ENCODE measurements around the gene AREL1. TPM values are rescaled to one million over a fixed set of nuclear protein-coding genes. Genes with fewer than 3 reads are reported as not detected.
A peak's percentile ranks its signal among the peaks of the same experiment; 100 is the strongest.

AREL1 gene
- total and polyA plus RNA-seq, 10 of the 15 experiments (the other 5 are each of a cell fraction or from before 2014, with no cell fraction given): 6.2 to 40.4 (median 23.7) TPM

- TF ChIP-seq, protein P1, sequence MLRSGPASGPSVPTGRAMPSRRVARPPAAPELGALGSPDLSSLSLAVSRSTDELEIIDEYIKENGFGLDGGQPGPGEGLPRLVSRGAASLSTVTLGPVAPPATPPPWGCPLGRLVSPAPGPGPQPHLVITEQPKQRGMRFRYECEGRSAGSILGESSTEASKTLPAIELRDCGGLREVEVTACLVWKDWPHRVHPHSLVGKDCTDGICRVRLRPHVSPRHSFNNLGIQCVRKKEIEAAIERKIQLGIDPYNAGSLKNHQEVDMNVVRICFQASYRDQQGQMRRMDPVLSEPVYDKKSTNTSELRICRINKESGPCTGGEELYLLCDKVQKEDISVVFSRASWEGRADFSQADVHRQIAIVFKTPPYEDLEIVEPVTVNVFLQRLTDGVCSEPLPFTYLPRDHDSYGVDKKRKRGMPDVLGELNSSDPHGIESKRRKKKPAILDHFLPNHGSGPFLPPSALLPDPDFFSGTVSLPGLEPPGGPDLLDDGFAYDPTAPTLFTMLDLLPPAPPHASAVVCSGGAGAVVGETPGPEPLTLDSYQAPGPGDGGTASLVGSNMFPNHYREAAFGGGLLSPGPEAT (IDR thresholded peaks at IDR 0.05; ENCODE audit: low read depth): no peak
- TF ChIP-seq YBX1 (IDR thresholded peaks at IDR 0.05): no peak
- TF ChIP-seq RBBP5 (conservative IDR thresholded peaks at IDR 0.05): no peak
- TF ChIP-seq, protein P2, sequence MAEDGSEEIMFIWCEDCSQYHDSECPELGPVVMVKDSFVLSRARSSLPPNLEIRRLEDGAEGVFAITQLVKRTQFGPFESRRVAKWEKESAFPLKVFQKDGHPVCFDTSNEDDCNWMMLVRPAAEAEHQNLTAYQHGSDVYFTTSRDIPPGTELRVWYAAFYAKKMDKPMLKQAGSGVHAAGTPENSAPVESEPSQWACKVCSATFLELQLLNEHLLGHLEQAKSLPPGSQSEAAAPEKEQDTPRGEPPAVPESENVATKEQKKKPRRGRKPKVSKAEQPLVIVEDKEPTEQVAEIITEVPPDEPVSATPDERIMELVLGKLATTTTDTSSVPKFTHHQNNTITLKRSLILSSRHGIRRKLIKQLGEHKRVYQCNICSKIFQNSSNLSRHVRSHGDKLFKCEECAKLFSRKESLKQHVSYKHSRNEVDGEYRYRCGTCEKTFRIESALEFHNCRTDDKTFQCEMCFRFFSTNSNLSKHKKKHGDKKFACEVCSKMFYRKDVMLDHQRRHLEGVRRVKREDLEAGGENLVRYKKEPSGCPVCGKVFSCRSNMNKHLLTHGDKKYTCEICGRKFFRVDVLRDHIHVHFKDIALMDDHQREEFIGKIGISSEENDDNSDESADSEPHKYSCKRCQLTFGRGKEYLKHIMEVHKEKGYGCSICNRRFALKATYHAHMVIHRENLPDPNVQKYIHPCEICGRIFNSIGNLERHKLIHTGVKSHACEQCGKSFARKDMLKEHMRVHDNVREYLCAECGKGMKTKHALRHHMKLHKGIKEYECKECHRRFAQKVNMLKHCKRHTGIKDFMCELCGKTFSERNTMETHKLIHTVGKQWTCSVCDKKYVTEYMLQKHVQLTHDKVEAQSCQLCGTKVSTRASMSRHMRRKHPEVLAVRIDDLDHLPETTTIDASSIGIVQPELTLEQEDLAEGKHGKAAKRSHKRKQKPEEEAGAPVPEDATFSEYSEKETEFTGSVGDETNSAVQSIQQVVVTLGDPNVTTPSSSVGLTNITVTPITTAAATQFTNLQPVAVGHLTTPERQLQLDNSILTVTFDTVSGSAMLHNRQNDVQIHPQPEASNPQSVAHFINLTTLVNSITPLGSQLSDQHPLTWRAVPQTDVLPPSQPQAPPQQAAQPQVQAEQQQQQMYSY (CRISPR knock-in tag; IDR thresholded peaks at IDR 0.05): no peak
- no peak for TF ChIP-seq MYB (IDR thresholded peaks at IDR 0.05; ENCODE audit: borderline replicate concordance, low read depth, low read length)
- no peak for TF ChIP-seq ZNF622 (IDR thresholded peaks at IDR 0.05)
- 0 out of 2 replicates have a peak, but pooled peaks have one; percentile 65 for TF ChIP-seq GATAD2B (conservative IDR thresholded peaks at IDR 0.05; ENCODE audit: low read depth)
- TF ChIP-seq GABPA (IDR thresholded peaks at IDR 0.05; ENCODE audit: low read depth): no peak
- TF ChIP-seq ZNF24 (IDR thresholded peaks at IDR 0.05): no peak
- TF ChIP-seq TCF7 (IDR thresholded peaks at IDR 0.05; ENCODE audit: borderline replicate concordance): no peak
- no peak for TF ChIP-seq RUNX3 (IDR thresholded peaks at IDR 0.05; ENCODE audit: low read length)
- TF ChIP-seq NBN (IDR thresholded peaks at IDR 0.05): no peak
- no peak for TF ChIP-seq SIN3A (IDR thresholded peaks at IDR 0.05; ENCODE audit: low read depth, low read length)
- TF ChIP-seq, protein P3, sequence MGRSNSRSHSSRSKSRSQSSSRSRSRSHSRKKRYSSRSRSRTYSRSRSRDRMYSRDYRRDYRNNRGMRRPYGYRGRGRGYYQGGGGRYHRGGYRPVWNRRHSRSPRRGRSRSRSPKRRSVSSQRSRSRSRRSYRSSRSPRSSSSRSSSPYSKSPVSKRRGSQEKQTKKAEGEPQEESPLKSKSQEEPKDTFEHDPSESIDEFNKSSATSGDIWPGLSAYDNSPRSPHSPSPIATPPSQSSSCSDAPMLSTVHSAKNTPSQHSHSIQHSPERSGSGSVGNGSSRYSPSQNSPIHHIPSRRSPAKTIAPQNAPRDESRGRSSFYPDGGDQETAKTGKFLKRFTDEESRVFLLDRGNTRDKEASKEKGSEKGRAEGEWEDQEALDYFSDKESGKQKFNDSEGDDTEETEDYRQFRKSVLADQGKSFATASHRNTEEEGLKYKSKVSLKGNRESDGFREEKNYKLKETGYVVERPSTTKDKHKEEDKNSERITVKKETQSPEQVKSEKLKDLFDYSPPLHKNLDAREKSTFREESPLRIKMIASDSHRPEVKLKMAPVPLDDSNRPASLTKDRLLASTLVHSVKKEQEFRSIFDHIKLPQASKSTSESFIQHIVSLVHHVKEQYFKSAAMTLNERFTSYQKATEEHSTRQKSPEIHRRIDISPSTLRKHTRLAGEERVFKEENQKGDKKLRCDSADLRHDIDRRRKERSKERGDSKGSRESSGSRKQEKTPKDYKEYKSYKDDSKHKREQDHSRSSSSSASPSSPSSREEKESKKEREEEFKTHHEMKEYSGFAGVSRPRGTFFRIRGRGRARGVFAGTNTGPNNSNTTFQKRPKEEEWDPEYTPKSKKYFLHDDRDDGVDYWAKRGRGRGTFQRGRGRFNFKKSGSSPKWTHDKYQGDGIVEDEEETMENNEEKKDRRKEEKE (IDR thresholded peaks at IDR 0.05): no peak
- no peak for TF ChIP-seq NFYB (IDR thresholded peaks at IDR 0.05; ENCODE audit: insufficient read depth, low read depth, low read length)
- TF ChIP-seq SUZ12 (IDR thresholded peaks at IDR 0.05; ENCODE audit: unreplicated experiment): no peak
- no peak for TF ChIP-seq ZBED1 (IDR thresholded peaks at IDR 0.05; ENCODE audit: borderline replicate concordance)
- TF ChIP-seq, protein P4, sequence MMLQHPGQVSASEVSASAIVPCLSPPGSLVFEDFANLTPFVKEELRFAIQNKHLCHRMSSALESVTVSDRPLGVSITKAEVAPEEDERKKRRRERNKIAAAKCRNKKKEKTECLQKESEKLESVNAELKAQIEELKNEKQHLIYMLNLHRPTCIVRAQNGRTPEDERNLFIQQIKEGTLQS (IDR thresholded peaks at IDR 0.05; ENCODE audit: borderline replicate concordance, extremely low read depth, low read depth, low read length): no peak
- no peak for TF ChIP-seq TBL1XR1 (IDR thresholded peaks at IDR 0.05; ENCODE audit: low read depth, low read length)
- no peak for TF ChIP-seq HDGF (IDR thresholded peaks at IDR 0.05)
- TF ChIP-seq HDAC2 (IDR thresholded peaks at IDR 0.05): no peak
- no peak for TF ChIP-seq SUPT20H (IDR thresholded peaks at IDR 0.05; ENCODE audit: borderline replicate concordance, control insufficient read depth, low read depth, low read length)
- TF ChIP-seq CHD2 (IDR thresholded peaks at IDR 0.05; ENCODE audit: borderline replicate concordance, low read depth, low read length): no peak
- no peak for TF ChIP-seq PML (IDR thresholded peaks at IDR 0.05; ENCODE audit: low read length)
- no peak for TF ChIP-seq SMAD5 (IDR thresholded peaks at IDR 0.05; ENCODE audit: low read depth)
- TF ChIP-seq BCL11A (IDR thresholded peaks at IDR 0.05; ENCODE audit: low read depth, low read length): no peak
Observed at GRCh38 chr14:74612350-74613021, 100.4 kb downstream of the AREL1 start (continued).

Measured in GM12878 (cell line).